Brain microvascular endothelial cell (primary cell): ENCODE data around the gene CNOT6.
"Not testable (repeated sequence)": the region's sequence is repeated elsewhere in the genome, so short reads cannot be mapped to it uniquely, and the experiment has no call there.

Experiments used
- DNase-seq: peaks from one replicate; pipeline ENCODE4 v3.0.0-alpha.2; 2020
- H3K27ac ChIP-seq: fragments of 250-450 bp; sonication (Bioruptor Pico); 2 replicates; pipeline ENCODE4 v1.5.1; 2020; ENCODE audit warnings: mild to moderate bottlenecking, moderate library complexity
- H3K27me3 ChIP-seq: fragments of 250-450 bp; sonication (Bioruptor Pico); replicated peaks from 2 replicates; pipeline ENCODE4 v1.5.1; 2020; ENCODE audit warnings: mild to moderate bottlenecking
- H3K36me3 ChIP-seq: fragments of 250-450 bp; sonication (Bioruptor Pico); replicated peaks from 2 replicates; pipeline ENCODE4 v1.5.1; 2020; ENCODE audit warnings: mild to moderate bottlenecking
- H3K4me3 ChIP-seq: 2 replicates; pipeline ENCODE4 v1.5.1; 2011; ENCODE audit warnings: low read depth, mild to moderate bottlenecking, control low read depth, low read length, moderate library complexity
- CTCF ChIP-seq: IDR thresholded peaks from 2 replicates; pipeline ENCODE4 v1.5.1; 2011; ENCODE audit warnings: low read depth, mild to moderate bottlenecking, moderate library complexity, low read length, control low read depth, inconsistent platforms; ENCODE audit errors: missing control alignments
- in situ Hi-C: cut with HindIII; loops from 2 replicates; pipeline ENCODE4 v1.10.0; 2017; ENCODE audit warnings: low sequenced_read_pairs, low pct_ligation_motif_present

The CNOT6 gene

GRCh38 chr5:180469866-180470265, 24.3 kb upstream of the CNOT6 start:
- Histone ChIP-seq H3K27me3 (peaks cover 2% of the 10 kb centered on the region), H3K27ac (no peak overlapping the region), H3K4me3 (no peak overlapping the region), H3K36me3 (no peaks in the 10 kb centered on the region)
- in situ Hi-C loops: no loop called here
- no peak for TF ChIP-seq CTCF
- no peak for DNase-seq

- in situ Hi-C loops: no loop called here
- no peak for DNase-seq
- H3K27me3 ChIP-seq: peaks cover 2% of the 10 kb centered on the region
- no peak for TF ChIP-seq CTCF
- H3K4me3 ChIP-seq: no peak overlapping the region
- H3K36me3 ChIP-seq: no peaks in the 10 kb centered on the region
- no peak overlapping the region for H3K27ac ChIP-seq
Observed at GRCh38 chr5:180470361-180470760, 23.8 kb upstream of the CNOT6 start.

GRCh38 chr5:180470966-180471582, 23.1 kb upstream of the CNOT6 start:
- DNase-seq: no peak
- Histone ChIP-seq H3K27me3 (peaks cover 2% of the 10 kb centered on the region), H3K4me3 (no peak overlapping the region), H3K36me3 (no peaks in the 10 kb centered on the region), H3K27ac (no peak overlapping the region)
- TF ChIP-seq CTCF: peak; percentile 91
- in situ Hi-C loops: no loop called here

GRCh38 chr5:180471866-180472265, 22.3 kb upstream of the CNOT6 start:
- Histone ChIP-seq H3K36me3 (no peaks in the 10 kb centered on the region), H3K27ac (no peak overlapping the region), H3K27me3 (peaks cover 2% of the 10 kb centered on the region), H3K4me3 (no peak overlapping the region)
- no peak for DNase-seq
- TF ChIP-seq CTCF: no peak
- in situ Hi-C loops: no loop called here

- H3K36me3 ChIP-seq: no peaks in the 10 kb centered on the region
- in situ Hi-C loops: no loop called here
- no peak for TF ChIP-seq CTCF
- H3K27me3 ChIP-seq: peaks cover 2% of the 10 kb centered on the region
- no peak overlapping the region for H3K4me3 ChIP-seq
- H3K27ac ChIP-seq: no peak overlapping the region
- no peak for DNase-seq
Observed at GRCh38 chr5:180472269-180472668, 21.9 kb upstream of the CNOT6 start.

- H3K27ac ChIP-seq, H3K27me3 ChIP-seq, H3K4me3 ChIP-seq, DNase-seq, H3K36me3 ChIP-seq, in situ Hi-C loops: not testable (repeated sequence)
Observed at GRCh38 chr5:180473386-180473785, 20.8 kb upstream of the CNOT6 start.
